ENCODE results near the gene AP4E1.

The AP4E1 gene

DNA sequence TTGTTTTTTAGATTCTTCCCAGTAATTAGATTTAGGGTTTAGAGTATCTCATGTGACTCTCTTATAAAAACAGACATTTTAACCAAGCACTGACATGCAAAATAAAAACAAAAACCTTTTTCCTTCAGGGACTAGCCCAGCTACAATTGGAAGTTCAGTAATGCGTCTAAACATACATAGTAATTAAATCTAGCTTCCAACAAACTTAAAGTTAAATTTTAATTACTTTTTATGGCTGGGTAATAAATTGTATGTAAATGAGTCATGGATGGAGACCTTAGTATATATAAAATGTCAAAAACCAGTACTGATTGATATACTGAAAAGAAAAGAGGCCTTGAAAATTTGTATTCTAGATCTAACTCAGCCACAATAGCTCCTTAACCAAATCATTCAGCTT, 43.6 kb upstream of the AP4E1 start:
- ChIA-PET POLR2A (no interaction called here), CTCF (interaction anchor here (1.8 kb wide), 1 partner anchor 21 kb away, joined by 8 read pairs; no protein-coding TSS in a partner anchor)

DNA sequence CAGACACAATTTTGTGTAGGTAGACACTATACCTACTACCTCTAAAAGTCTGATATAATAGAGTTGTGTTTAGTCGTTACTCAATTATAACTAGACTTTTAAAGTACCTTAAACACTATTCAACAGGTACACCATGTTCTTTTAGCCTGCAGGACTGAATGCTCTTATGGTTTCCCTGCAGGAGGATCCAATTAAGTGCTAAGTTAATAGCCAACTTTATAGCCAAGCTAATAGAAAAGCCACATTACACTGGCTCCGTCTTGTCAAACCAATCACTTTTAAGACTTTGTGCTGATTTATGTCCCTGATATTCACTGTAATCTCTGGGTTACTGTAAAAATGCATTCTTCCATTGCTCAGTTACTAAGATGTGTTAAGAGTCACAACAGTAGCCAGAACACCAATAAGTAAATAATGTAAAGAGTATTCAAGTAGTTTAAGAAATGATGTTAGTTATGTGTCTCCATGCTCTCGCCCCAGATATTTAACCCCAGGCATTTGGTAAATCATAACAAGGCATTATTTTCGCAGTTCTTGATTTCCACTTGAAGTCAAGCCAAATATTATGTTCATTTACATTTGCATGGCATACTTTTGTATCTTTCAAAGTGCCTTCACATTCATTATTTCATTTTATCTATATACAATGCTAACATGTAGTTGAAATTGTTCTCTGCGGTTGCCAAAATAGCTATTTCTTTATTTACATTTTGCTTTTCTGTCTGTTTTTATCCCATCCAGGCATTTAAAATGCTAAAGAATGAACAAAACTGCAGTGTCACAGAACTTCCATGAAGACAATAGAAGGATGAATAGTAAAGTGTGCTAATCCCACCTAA, 42.7 kb upstream of the AP4E1 start:
- CTCF ChIA-PET = no interaction called here
- TF ChIP-seq FEZF1 (tag by site-specific recombination; IDR thresholded peaks at IDR 0.05) (peak; percentile 69), SP3 (tag by site-specific recombination; IDR thresholded peaks at IDR 0.05) (no peak), PRDM6 (tag by site-specific recombination; IDR thresholded peaks at IDR 0.05) (peak; percentile 24; the same call in 1 of the 2 replicates), SCRT2 (tag by site-specific recombination; IDR thresholded peaks at IDR 0.05) (peak; percentile 79), ZBTB10 (tag by site-specific recombination; IDR thresholded peaks at IDR 0.05) (no peak), SCRT1 (tag by site-specific recombination; IDR thresholded peaks at IDR 0.05; ENCODE audit: borderline replicate concordance) (peak; percentile 54; the same call in 1 of the 2 replicates), ZNF155 (tag by site-specific recombination; IDR thresholded peaks at IDR 0.05) (no peak)
- TF ChIP-seq, protein P1, sequence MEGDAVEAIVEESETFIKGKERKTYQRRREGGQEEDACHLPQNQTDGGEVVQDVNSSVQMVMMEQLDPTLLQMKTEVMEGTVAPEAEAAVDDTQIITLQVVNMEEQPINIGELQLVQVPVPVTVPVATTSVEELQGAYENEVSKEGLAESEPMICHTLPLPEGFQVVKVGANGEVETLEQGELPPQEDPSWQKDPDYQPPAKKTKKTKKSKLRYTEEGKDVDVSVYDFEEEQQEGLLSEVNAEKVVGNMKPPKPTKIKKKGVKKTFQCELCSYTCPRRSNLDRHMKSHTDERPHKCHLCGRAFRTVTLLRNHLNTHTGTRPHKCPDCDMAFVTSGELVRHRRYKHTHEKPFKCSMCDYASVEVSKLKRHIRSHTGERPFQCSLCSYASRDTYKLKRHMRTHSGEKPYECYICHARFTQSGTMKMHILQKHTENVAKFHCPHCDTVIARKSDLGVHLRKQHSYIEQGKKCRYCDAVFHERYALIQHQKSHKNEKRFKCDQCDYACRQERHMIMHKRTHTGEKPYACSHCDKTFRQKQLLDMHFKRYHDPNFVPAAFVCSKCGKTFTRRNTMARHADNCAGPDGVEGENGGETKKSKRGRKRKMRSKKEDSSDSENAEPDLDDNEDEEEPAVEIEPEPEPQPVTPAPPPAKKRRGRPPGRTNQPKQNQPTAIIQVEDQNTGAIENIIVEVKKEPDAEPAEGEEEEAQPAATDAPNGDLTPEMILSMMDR (tag by site-specific recombination; IDR thresholded peaks at IDR 0.05) = no peak

More for the DNA sequence above, 43.6 kb upstream of the AP4E1 start:
- Histone ChIP-seq H3K9me3 (ENCODE audit: control insufficient read depth, insufficient read depth, low read depth, low read length) (no peaks in the 10 kb centered on the region), H3K4me1 (ENCODE audit: control insufficient read depth, insufficient read depth, low read length) (no peaks in the 10 kb centered on the region), H3K4me3 (ENCODE audit: low read depth, low read length) (no peak overlapping the region), H3K36me3 (ENCODE audit: control insufficient read depth in 2 of 2, insufficient read depth in 1 of 2, low read length in 2 of 2) (no peaks in the 10 kb centered on the region), H3K27ac (ENCODE audit: extremely low read depth, low read depth, low read length) (no peak overlapping the region)
- TF ChIP-seq PRDM6 (tag by site-specific recombination; IDR thresholded peaks at IDR 0.05) = peak; percentile 21; the same call in 1 of the 2 replicates
- no peak for TF ChIP-seq ZNF274 (IDR thresholded peaks at IDR 0.05; ENCODE audit: low read length)
- TF ChIP-seq ZNF274 (tag by site-specific recombination; IDR thresholded peaks at IDR 0.05; ENCODE audit: borderline replicate concordance) = no peak
- TF ChIP-seq ZSCAN23 (tag by site-specific recombination; IDR thresholded peaks at IDR 0.05) = no peak

GRCh38 chr15:50871832-50872231, 36.7 kb upstream of the AP4E1 start:
- Histone ChIP-seq H3K4me3 (ENCODE audit: low read depth, low read length) (no peak overlapping the region), H3K4me1 (ENCODE audit: control insufficient read depth, insufficient read depth, low read length) (no peaks in the 10 kb centered on the region), H3K36me3 (ENCODE audit: control insufficient read depth in 2 of 2, insufficient read depth in 1 of 2, low read length in 2 of 2) (no peaks in the 10 kb centered on the region), H3K9me3 (ENCODE audit: control insufficient read depth, insufficient read depth, low read depth, low read length) (no peaks in the 10 kb centered on the region), H3K27ac (ENCODE audit: extremely low read depth, low read depth, low read length) (no peak overlapping the region)
- POLR2A ChIA-PET = no interaction called here
- CTCF ChIA-PET = no interaction called here
- TF ChIP-seq ZNF660 (tag by site-specific recombination; IDR thresholded peaks at IDR 0.05) = no peak
- TF ChIP-seq, protein P2, sequence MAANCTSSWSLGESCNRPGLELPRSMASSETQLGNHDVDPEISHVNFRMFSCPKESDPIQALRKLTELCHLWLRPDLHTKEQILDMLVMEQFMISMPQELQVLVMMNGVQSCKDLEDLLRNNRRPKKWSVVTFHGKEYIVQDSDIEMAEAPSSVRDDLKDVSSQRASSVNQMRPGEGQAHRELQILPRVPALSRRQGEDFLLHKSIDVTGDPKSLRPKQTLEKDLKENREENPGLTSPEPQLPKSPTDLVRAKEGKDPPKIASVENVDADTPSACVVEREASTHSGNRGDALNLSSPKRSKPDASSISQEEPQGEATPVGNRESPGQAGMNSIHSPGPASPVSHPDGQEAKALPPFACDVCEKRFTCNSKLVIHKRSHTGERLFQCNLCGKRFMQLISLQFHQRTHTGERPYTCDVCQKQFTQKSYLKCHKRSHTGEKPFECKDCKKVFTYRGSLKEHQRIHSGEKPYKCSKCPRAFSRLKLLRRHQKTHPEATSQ (tag by site-specific recombination; IDR thresholded peaks at IDR 0.05) = no peak
- TF ChIP-seq ZBTB21 (tag by site-specific recombination; IDR thresholded peaks at IDR 0.05) = no peak
- TF ChIP-seq ZNF280C (tag by site-specific recombination; IDR thresholded peaks at IDR 0.05) = no peak
- TF ChIP-seq, protein P3, sequence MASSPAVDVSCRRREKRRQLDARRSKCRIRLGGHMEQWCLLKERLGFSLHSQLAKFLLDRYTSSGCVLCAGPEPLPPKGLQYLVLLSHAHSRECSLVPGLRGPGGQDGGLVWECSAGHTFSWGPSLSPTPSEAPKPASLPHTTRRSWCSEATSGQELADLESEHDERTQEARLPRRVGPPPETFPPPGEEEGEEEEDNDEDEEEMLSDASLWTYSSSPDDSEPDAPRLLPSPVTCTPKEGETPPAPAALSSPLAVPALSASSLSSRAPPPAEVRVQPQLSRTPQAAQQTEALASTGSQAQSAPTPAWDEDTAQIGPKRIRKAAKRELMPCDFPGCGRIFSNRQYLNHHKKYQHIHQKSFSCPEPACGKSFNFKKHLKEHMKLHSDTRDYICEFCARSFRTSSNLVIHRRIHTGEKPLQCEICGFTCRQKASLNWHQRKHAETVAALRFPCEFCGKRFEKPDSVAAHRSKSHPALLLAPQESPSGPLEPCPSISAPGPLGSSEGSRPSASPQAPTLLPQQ (tag by site-specific recombination; IDR thresholded peaks at IDR 0.05) = no peak

More for the DNA sequence above, 42.7 kb upstream of the AP4E1 start:
- POLR2A ChIA-PET = no interaction called here
- H3K4me3 ChIP-seq (ENCODE audit: low read depth, low read length) = no peak overlapping the region
- H3K36me3 ChIP-seq (ENCODE audit: control insufficient read depth in 2 of 2, insufficient read depth in 1 of 2, low read length in 2 of 2) = no peaks in the 10 kb centered on the region
- no peak overlapping the region for H3K27ac ChIP-seq (ENCODE audit: extremely low read depth, low read depth, low read length)
- no peaks in the 10 kb centered on the region for H3K4me1 ChIP-seq (ENCODE audit: control insufficient read depth, insufficient read depth, low read length)
- H3K9me3 ChIP-seq (ENCODE audit: control insufficient read depth, insufficient read depth, low read depth, low read length) = no peaks in the 10 kb centered on the region
